Loucy (cell line): Measurements from ENCODE around the gene METAP1D.
"Not testable (repeated sequence)": the region's sequence is repeated elsewhere in the genome, so short reads cannot be mapped to it uniquely, and the experiment has no call there.

Experiments
- EZH2phosphoT487 ChIP-seq: fragments of 200-600 bp; IDR thresholded peaks from 2 replicates; pipeline ENCODE4 v1.6.1; 2018; ENCODE audit warnings: antibody characterized with exemption, mild to moderate bottlenecking, moderate library complexity, borderline replicate concordance
- TF ChIP-seq, protein P1 (sequence below): fragments of 200-600 bp; sonication (generic); conservative IDR thresholded peaks from 2 replicates; pipeline ENCODE4 v1.5.1; 2014; ENCODE audit warnings: mild to moderate bottlenecking, antibody characterized with exemption, low read length

- TF ChIP-seq, protein P1, sequence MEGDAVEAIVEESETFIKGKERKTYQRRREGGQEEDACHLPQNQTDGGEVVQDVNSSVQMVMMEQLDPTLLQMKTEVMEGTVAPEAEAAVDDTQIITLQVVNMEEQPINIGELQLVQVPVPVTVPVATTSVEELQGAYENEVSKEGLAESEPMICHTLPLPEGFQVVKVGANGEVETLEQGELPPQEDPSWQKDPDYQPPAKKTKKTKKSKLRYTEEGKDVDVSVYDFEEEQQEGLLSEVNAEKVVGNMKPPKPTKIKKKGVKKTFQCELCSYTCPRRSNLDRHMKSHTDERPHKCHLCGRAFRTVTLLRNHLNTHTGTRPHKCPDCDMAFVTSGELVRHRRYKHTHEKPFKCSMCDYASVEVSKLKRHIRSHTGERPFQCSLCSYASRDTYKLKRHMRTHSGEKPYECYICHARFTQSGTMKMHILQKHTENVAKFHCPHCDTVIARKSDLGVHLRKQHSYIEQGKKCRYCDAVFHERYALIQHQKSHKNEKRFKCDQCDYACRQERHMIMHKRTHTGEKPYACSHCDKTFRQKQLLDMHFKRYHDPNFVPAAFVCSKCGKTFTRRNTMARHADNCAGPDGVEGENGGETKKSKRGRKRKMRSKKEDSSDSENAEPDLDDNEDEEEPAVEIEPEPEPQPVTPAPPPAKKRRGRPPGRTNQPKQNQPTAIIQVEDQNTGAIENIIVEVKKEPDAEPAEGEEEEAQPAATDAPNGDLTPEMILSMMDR, result not testable (repeated sequence)
- not testable (repeated sequence) for TF ChIP-seq EZH2phosphoT487
Measured at GRCh38 chr2:171983924-171984323, 15.8 kb upstream of the METAP1D start.
